WTC11 (cell line): ENCODE results near the gene PTPRN.

Experiments
- CBFB ChIP-seq: sonication (generic); formaldehyde crosslinking; IDR thresholded peaks from 2 replicates; pipeline ENCODE4 v1.8.1; 2022; ENCODE audit warnings: mild to moderate bottlenecking, low read depth, missing genetic modification reagents
- CREB1 ChIP-seq: sonication (generic); formaldehyde crosslinking; IDR thresholded peaks from 2 replicates; pipeline ENCODE4 v1.8.0; 2023; ENCODE audit warnings: mild to moderate bottlenecking, missing genetic modification reagents
- ELF4 ChIP-seq: sonication (generic); formaldehyde crosslinking; IDR thresholded peaks from 2 replicates; pipeline ENCODE4 v1.8.1; 2022; ENCODE audit warnings: low read depth, mild to moderate bottlenecking, moderate library complexity, missing genetic modification reagents
- FOXP1 ChIP-seq: sonication (generic); formaldehyde crosslinking; IDR thresholded peaks from 2 replicates; pipeline ENCODE4 v1.8.0; 2022; ENCODE audit warnings: missing genetic modification reagents, mild to moderate bottlenecking, moderate library complexity, borderline replicate concordance
- NFE2L1 ChIP-seq: sonication (generic); formaldehyde crosslinking; IDR thresholded peaks from 2 replicates; pipeline ENCODE4 v1.8.1; 2023; ENCODE audit warnings: missing genetic modification reagents
- SP1 ChIP-seq: sonication (generic); formaldehyde crosslinking; conservative IDR thresholded peaks from 2 replicates; pipeline ENCODE4 v1.8.1; 2022; ENCODE audit warnings: missing genetic modification reagents
- ZNF232 ChIP-seq: sonication (generic); formaldehyde crosslinking; IDR thresholded peaks from 2 replicates; pipeline ENCODE4 v1.8.0; 2022; ENCODE audit warnings: mild to moderate bottlenecking, missing genetic modification reagents
- TF ChIP-seq, protein P1 (sequence below): sonication (generic); formaldehyde crosslinking; IDR thresholded peaks from 2 replicates; pipeline ENCODE4 v1.8.0; 2022; ENCODE audit warnings: mild to moderate bottlenecking, missing genetic modification reagents
- TF ChIP-seq, protein P2 (sequence below): sonication (generic); formaldehyde crosslinking; IDR thresholded peaks from 2 replicates; pipeline ENCODE4 v1.8.1; 2023; ENCODE audit warnings: mild to moderate bottlenecking, missing genetic modification reagents
- TF ChIP-seq, protein P3 (sequence below): fragments of 200-600 bp; IDR thresholded peaks from 2 replicates; pipeline ENCODE4 v1.8.0; 2022; ENCODE audit warnings: antibody characterized with exemption
- TF ChIP-seq, protein P4 (sequence below): sonication (generic); formaldehyde crosslinking; IDR thresholded peaks from 2 replicates; pipeline ENCODE4 v1.8.1; 2022; ENCODE audit warnings: low read depth, missing genetic modification reagents, borderline replicate concordance
- TF ChIP-seq, protein P5 (sequence below): sonication (generic); formaldehyde crosslinking; IDR thresholded peaks from 2 replicates; pipeline ENCODE4 v1.8.1; 2023; ENCODE audit warnings: mild to moderate bottlenecking, missing genetic modification reagents, moderate library complexity
- TF ChIP-seq, protein P6 (sequence below): sonication (generic); formaldehyde crosslinking; IDR thresholded peaks from 2 replicates; pipeline ENCODE4 v1.8.1; 2023; ENCODE audit warnings: mild to moderate bottlenecking, moderate library complexity, missing genetic modification reagents

DNA sequence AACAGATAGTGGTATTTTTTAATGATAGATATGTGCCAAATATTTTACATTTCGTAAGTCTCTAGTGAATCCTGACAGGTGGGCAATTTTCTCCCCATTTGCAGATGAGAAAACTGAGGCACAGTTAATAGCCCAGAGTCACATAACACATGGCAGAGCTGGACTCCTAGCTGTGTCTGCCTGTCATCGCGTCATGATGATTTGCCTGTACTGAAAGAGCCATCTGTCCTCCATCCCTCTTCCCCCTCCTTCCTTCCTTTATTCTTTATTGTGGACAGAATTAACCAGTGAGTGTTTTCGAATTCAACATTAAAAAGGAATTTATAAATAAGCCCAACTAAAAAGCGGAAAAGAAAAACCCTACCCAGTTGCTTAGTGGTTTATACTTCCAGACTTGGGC lies 26.8 kb downstream of the PTPRN start:
- TF ChIP-seq, protein P1, sequence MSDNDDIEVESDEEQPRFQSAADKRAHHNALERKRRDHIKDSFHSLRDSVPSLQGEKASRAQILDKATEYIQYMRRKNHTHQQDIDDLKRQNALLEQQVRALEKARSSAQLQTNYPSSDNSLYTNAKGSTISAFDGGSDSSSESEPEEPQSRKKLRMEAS = no peak
- TF ChIP-seq FOXP1 (CRISPR knock-in tag) (no peak), SP1 (no peak), CBFB (CRISPR knock-in tag) (no peak), ELF4 (CRISPR knock-in tag) (no peak), ZNF232 (CRISPR knock-in tag) (no peak), NFE2L1 (CRISPR knock-in tag) (no peak), CREB1 (no peak)
- TF ChIP-seq, protein P2, sequence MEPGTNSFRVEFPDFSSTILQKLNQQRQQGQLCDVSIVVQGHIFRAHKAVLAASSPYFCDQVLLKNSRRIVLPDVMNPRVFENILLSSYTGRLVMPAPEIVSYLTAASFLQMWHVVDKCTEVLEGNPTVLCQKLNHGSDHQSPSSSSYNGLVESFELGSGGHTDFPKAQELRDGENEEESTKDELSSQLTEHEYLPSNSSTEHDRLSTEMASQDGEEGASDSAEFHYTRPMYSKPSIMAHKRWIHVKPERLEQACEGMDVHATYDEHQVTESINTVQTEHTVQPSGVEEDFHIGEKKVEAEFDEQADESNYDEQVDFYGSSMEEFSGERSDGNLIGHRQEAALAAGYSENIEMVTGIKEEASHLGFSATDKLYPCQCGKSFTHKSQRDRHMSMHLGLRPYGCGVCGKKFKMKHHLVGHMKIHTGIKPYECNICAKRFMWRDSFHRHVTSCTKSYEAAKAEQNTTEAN (CRISPR knock-in tag) = no peak
- TF ChIP-seq, protein P3, sequence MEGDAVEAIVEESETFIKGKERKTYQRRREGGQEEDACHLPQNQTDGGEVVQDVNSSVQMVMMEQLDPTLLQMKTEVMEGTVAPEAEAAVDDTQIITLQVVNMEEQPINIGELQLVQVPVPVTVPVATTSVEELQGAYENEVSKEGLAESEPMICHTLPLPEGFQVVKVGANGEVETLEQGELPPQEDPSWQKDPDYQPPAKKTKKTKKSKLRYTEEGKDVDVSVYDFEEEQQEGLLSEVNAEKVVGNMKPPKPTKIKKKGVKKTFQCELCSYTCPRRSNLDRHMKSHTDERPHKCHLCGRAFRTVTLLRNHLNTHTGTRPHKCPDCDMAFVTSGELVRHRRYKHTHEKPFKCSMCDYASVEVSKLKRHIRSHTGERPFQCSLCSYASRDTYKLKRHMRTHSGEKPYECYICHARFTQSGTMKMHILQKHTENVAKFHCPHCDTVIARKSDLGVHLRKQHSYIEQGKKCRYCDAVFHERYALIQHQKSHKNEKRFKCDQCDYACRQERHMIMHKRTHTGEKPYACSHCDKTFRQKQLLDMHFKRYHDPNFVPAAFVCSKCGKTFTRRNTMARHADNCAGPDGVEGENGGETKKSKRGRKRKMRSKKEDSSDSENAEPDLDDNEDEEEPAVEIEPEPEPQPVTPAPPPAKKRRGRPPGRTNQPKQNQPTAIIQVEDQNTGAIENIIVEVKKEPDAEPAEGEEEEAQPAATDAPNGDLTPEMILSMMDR = no peak
- TF ChIP-seq, protein P4, sequence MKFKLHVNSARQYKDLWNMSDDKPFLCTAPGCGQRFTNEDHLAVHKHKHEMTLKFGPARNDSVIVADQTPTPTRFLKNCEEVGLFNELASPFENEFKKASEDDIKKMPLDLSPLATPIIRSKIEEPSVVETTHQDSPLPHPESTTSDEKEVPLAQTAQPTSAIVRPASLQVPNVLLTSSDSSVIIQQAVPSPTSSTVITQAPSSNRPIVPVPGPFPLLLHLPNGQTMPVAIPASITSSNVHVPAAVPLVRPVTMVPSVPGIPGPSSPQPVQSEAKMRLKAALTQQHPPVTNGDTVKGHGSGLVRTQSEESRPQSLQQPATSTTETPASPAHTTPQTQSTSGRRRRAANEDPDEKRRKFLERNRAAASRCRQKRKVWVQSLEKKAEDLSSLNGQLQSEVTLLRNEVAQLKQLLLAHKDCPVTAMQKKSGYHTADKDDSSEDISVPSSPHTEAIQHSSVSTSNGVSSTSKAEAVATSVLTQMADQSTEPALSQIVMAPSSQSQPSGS (CRISPR knock-in tag) = no peak
- TF ChIP-seq, protein P5, sequence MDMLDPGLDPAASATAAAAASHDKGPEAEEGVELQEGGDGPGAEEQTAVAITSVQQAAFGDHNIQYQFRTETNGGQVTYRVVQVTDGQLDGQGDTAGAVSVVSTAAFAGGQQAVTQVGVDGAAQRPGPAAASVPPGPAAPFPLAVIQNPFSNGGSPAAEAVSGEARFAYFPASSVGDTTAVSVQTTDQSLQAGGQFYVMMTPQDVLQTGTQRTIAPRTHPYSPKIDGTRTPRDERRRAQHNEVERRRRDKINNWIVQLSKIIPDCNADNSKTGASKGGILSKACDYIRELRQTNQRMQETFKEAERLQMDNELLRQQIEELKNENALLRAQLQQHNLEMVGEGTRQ = no peak
- TF ChIP-seq, protein P6, sequence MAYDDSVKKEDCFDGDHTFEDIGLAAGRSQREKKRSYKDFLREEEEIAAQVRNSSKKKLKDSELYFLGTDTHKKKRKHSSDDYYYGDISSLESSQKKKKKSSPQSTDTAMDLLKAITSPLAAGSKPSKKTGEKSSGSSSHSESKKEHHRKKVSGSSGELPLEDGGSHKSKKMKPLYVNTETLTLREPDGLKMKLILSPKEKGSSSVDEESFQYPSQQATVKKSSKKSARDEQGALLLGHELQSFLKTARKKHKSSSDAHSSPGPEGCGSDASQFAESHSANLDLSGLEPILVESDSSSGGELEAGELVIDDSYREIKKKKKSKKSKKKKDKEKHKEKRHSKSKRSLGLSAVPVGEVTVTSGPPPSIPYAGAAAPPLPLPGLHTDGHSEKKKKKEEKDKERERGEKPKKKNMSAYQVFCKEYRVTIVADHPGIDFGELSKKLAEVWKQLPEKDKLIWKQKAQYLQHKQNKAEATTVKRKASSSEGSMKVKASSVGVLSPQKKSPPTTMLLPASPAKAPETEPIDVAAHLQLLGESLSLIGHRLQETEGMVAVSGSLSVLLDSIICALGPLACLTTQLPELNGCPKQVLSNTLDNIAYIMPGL (CRISPR knock-in tag) = no peak
